PFSK-1 (cell line): ENCODE data around the gene IPO5.

ENCODE experiments used
- POLR2AphosphoS5 ChIP-seq: IDR thresholded peaks from 2 replicates; pipeline ENCODE4 v1.6.1; 2012; ENCODE audit warnings: low read depth, mild to moderate bottlenecking, control low read depth, low read length, moderate library complexity
- TAF1 ChIP-seq: IDR thresholded peaks from 2 replicates; pipeline ENCODE4 v1.6.1; 2012; ENCODE audit warnings: low read length, control low read depth, borderline replicate concordance; ENCODE audit not compliant: insufficient read depth

GRCh38 chr13:97944396-97945029 is 9.0 kb upstream of the IPO5 start:
- TF ChIP-seq POLR2AphosphoS5 (no peak), TAF1 (no peak)
